SIG-M5 treated with dmso at 0.1 percent for 504 hours (cell line): ENCODE data around the gene RPLP1.
"Not testable (repeated sequence)": the region's sequence is repeated elsewhere in the genome, so short reads cannot be mapped to it uniquely, and the experiment has no call there.

Experiments
- DNase-seq: peaks from one replicate; lab custom pipeline; 2025; ENCODE audit not compliant: unreplicated experiment; lab: John Stamatoyannopoulos, UW

The RPLP1 gene

DNA sequence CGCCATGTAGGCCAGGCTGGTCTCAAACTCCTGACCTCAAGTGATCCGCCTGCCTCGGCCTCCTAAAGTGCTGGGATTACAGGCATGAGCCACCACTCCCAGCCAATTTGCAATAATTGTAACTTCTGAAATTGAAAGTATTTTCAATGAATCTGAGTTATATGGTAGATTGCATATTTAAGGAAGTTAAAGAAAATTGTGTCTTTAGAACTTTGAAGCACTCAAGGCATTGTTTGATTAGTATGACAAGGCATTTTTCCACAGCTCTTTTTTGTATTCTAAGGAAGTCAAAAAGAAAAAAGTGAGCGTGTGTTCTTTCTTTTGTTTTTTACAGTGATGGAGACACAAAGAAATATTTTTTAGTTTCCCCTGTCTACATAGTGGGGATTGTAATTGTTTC is 15.7 kb upstream of the RPLP1 start:
- DNase-seq, result no peak

DNA sequence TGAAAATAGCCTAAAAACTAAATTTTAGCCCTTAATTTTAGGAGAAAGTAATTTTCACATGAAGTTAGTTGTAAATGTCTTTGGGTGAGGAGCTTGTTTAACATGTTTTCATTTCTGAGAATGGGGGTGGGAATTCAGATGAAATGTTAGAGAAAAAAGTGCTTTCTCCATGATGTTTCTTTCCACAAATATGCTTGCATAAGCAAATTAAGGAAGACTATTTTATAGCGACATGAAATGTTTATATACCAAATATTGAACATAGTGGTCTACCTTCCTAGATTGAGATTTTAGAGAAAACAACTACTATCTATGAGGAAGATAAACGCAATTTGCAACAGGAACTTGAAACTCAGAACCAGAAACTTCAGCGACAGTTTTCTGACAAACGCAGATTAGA is 13.0 kb upstream of the RPLP1 start:
- no peak for DNase-seq

DNA sequence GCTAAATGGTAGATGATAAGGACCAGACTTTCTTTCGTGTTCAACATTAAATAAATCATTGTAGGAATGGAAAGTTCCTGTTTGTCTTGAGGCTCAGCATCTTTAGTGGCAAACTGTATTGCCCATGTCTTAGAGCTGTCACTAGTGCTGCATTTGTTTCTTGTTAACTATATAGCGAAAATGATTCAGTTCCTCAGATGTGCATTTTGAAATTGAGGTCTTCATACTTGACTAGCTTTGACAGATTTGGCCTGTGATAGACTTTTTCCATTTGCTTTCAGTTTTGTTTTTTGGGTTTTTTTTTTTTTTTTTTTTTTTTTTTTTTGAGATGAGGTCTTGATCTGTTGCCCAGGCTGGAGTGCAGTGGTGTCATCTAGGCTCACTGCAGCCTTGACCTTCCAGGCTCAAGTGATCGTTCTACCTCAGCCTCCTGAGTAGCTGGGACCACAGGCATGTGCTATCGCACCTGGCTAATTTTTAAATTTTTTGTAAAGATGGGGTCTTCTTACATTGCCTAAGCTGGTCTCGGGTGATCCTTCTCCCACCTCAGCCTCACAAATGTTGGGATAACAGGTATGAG is 9.5 kb upstream of the RPLP1 start:
- DNase-seq, result no peak

DNA sequence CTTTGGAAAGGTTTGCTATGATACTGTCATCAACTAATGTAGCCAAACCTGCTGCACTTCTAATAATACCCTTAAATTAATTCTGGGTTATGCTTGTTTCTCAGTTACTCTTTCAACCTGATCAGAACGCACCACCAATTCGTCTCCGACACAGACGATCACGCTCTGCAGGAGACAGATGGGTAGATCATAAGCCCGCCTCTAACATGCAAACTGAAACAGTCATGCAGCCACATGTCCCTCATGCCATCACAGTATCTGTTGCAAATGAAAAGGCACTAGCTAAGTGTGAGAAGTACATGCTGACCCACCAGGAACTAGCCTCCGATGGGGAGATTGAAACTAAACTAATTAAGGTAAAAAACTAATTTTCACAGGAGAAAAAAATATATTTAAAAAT is 7.9 kb upstream of the RPLP1 start:
- DNase-seq, result no peak

DNA sequence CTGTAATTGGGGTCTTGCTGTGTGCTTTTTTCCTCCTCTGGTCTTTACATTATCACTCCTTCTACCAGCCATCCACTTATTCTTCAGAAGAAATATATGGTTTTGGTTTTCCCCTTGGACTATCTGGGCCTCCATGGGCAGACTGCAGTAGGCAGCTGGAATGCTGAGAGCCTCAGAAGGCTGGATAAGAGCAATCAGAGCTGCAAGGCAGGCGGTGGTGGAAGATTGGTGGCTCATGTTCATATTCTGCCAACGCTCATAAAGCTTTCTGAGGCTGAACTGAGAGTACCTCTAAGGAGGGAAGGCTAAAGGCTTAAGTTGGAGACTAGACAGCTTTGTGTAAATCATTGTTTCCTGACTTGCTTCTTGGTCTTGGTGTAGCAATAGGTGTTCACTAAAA is 5.7 kb upstream of the RPLP1 start:
- no peak for DNase-seq

DNA sequence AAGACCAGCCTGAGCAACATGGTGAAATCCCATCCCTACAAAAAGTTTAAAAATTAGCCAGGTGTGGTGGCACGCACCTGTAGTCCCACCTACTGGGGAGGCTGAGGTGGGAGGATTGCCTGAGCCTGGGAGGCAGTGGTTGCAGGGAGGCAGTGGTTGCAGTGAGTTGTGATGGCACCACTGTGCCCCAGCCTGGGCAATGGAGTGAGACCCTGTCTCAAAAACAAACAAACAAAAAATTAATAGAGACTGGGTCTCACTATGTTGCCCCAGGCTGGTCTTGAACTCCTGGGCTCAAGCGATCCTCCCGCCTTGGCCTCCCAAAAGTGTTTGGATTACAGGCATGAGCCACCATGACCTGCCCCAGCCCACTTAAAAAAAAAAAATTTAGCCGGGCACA is 2.4 kb upstream of the RPLP1 start:
- not testable (repeated sequence) for DNase-seq

DNA sequence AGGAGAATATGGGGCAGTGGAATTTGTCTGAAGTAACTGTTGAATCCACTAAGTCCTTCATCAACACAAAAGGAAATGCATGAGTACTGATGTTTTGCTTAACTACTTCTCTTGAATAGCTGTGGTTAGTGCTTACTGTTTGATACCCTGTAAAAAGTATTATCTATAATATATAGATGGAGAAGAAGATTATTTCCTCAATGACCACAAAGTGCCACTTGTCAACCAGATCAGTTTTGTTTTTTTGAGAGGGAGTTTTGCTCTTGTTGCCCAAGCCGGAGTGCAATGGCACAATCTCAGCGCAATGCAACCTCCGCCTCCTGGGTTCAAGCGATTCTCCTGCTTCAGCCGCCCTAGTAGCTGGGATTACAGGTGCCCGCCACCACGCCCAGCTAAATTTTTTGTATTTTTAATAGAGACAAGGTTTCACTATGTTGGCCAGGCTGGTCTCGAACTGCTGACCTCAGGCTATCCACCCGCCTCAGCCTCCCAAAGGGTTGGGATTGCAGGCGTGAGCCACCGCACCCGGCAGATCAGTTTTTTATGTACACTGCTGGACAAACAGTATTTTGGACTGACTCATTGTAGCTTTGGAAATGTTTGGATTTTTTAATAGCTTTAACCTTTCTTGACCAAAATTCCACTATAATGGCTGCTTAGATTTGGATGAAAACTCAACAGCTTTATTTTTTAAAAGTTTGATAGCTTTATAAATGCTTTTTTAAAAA is 1.5 kb upstream of the RPLP1 start:
- no peak for DNase-seq

DNA sequence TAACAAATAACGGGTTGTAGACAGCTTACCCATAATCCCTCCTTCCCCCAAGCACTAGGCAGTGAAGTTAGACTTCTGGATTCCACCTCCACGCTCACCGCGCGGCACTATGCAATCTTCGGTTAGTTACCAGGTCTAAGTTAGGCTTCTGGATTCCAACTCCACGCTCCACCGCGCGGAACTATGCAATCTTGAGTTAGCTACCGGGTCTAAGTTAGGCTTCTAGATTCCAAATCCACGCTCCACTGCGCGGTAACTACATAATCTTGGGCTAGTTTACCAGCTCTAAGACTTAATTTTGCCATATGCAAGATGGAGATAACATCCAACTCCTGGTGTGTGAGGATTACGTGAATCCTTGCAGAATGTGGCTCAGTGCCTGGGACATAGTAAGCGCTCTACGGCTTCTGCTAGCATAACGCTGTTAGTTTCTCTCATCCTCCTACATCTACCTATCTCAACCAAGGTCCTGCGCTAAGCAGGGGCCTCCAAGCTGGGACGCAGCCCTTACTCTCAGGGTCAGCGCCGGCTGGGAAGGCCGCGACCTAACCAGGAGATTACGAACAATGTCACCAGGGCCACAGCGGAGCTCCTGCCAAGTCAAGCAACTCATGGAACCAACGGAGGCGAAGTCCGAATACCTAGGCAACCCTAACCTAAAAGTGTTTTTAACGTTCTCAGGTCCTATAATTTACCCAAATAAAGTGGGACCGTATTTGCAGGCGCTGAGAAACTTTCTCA is 497 bp upstream of the RPLP1 start:
- peak; percentile 58 for DNase-seq

DNA sequence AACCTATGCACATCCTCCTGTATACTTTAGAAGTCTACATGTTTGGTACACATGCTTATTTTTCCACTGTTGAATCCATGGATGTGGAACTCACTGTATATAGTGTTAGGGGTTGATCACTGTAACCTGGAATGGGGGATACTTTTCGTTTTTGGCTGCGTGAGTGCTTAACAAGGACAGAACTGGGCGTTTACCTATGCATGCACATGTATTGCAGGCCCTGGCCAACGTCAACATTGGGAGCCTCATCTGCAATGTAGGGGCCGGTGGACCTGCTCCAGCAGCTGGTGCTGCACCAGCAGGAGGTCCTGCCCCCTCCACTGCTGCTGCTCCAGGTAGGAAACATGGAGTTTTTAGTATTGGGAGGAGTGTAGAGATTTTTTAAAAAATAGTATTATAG is 2.3 kb downstream of the RPLP1 start:
- no peak for DNase-seq

DNA sequence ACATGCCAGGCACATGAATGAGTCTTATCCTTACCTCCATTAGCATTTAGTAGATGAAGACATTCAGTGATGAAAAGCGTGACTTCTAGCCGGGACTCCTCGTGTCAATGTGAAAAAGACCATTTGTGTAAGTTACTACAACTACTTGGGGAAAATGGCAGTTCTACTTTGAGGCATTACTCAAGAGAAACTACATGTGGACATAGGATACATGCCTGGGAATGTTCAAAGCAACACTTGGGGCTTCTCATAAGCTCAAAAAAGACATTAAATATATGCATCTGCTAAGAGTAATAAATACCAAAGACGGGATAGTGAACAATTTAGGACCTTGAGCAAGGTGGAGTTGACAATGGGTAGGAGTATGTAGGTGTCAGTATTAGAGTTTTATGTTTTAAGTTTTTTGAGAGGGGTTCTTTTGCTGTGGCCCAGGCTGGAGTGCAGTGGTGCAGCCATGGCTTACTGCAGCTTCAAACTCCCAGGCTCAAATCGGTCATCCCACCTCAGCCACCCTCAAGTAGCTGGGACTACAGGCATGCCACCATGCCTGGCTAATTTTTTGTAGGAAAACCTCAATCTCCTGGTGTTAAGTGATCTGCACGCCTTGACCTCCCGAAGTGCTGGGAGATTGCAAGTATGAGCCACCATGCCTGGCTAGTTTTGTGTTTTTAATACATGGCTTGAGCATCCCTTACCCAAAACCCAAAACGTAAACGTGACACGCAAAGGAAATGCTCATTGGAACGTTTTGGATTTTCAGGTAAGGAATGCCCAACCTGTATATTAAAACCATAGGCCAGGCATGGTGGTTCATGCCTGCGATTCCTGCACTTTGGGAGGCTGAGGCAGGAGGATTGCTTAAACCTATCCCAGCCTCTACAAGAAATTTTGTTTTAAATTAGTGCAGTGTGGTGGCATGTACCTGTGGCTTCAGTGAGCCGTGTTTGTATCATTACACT is 3.9 kb downstream of the RPLP1 start:
- DNase-seq, result no peak

DNA sequence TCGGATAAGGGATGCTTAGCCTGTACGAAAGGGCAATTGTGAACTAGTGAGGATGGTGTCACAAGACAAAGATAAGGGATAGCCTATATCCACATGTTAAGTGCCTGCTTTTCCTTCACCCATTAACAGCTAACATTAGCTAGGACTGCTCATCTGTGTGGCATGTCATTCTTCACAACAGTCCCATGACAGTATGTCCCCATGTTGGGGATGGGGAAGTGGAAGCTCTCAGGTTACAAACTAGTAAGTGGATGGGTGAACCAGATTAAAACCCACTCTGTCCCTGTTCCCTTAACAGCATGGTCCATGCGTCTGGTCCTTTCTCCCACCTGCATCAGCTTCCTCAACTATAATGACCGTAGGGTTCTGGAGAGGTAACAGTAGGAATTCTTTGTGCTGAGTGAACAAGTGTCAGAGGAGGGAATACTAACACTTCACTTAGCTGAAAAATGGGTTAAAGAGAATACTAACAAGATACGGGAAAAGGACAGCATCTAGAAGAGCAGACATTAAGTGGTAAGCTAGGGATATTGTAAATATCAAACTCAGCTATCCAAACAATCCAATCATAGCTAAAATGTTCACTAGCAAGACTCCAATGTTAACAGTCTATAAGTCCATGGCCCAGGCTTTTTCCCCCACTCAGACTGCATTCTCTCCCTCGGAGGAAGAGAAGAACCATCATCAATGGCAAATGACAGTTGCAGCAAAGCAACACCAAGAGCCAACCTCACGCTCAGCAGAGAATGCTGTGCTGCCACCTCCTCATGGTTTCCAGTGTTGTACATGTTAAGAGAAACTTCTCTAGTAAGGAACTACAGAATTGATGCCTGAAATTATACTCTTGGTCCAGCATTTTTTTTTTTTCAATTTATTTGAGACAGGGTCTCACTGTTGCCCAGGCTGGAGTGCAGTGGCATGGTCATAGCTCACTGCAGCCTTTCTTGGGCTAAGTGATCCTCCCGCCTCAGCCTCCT is 5.0 kb downstream of the RPLP1 start:
- peak; percentile 48 for DNase-seq

DNA sequence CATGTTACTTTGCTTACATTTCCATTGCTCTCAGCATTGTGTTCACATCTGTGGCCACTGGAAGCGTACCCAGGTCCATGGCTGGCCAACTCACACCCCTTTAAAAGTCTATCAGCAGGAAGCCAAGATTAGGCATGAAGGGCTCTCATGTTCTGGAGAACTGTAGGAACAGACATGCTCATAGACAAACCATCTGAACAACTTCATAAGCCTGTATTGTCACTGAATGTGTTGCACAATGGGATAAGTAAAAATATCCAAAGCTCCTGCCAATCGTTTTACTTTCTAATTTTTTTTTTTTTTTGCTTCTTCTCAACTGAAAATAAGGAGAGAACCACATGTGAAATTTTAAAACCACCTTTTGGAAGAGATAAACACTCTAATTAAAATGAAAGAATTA is 6.4 kb downstream of the RPLP1 start:
- DNase-seq, result peak; percentile 9

DNA sequence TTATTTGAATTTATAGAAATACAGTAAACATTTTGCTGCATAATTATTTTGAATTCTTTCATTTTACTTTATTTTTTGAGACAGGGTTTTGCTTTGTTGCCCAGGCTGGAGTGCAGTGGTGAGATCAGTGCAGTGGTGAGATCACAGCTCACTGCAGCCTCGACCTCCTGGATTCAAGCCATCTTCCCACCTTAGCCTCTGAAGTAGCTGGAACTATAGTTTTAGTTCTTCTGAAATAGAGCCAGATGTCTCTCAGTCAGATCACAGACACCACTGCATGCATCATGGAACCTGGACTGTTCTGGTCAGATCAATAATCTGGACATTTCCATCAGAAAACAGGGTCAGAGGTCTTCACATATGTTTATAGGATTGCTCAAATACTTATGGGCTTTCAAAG is 7.9 kb downstream of the RPLP1 start:
- no peak for DNase-seq

DNA sequence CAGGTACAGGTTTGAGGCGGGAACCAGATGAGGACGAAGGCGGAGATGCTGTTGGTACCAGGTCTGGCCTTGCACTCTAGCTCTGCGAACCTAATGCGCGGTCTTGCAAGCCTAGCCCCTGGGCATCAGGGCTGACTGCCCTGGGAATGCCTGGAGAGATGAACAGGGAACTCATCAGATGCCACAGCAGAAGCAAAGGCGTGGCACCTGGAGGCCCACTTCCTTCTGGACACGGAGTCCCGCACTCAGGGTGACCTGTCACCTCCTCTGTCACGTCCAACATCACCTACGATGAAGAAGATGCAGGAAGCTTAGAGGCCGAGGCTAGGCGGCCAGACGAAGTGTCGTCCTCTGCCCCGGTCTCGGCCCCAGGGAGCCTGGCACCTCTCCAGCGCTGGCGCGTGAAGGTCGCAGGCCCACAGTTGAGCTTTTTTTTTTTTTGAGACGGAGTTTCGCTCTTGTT is 9.4 kb downstream of the RPLP1 start:
- DNase-seq, result no peak

DNA sequence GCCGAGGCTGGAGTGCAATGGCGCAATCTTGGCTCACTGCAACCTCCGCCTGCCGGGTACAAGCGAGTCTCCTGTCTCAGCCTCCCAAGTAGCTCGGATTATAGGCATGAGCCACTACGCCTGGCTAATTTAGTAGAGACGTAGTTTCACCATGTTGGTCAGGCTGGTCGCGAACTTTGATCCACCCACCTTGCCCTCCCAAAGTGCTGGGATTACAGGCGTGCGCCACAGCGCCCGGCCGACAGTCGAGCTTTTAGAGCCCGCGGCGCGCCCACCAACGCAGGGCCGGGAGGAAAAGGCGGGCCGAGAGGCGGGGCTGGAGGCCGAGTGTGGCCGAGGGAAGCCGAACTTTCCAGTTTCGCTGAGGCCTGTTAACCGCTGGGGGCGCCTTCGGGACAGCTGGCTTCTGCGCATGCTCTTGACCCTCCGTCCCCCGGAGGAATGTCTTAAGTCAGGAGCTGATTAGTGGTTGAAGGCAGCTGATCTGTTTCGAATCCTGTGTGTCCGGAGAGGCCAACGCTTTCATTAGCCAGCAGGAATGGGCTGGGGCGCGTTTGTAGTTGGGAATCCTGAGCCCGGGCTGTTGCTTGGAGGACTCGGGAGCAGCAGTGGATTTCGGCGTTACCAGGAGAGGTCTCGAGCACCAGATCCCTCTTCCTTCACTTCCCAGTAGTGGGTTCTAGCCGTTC is 10.0 kb downstream of the RPLP1 start:
- DNase-seq, result peak; percentile 95

DNA sequence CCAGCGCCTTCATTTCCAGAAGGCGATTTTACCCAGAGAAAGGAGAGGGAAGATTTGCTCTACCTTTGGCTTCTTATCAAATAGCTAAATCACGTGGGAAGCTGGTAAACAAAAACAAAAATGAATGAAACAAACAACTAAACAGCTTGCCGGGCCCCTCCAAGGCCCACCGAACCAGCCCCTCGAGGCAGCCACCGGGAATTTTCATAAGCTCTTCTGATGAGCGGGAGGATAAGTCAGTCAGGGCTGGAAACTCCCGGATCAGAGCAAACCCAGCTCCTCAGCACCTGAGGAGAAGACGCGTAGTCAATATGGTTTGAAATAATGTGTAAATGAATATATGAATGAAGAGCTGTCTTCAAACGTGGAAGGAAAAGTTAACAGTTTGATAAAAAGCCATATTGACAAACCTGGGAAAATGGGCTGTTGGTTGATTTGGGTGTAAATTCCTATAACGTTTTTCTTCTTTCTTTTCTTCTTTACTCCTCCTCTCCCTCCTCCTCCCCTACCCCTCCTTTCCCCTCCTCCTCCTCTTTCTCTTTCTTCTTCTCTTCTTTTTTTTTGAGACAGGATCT is 10.7 kb downstream of the RPLP1 start:
- no peak for DNase-seq

DNA sequence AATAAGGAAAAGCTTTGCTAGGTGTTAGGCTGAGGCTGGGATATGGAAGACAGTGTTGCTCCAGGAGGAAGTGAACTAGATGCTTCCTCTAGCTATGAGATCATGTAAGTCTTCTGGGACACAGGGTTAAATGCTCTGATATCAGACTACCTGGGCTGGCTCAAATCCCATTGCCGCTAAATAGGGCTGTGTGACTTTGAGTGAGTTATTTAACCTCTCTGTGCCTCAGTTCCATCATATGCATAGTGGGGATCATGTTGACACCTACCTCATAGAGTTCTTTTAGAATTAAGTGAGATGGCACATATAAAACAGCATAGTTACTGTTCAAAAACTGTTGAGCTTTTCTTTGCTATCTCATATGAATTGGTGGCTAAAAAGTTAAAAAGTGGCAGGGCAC is 12.6 kb downstream of the RPLP1 start:
- DNase-seq, result no peak

DNA sequence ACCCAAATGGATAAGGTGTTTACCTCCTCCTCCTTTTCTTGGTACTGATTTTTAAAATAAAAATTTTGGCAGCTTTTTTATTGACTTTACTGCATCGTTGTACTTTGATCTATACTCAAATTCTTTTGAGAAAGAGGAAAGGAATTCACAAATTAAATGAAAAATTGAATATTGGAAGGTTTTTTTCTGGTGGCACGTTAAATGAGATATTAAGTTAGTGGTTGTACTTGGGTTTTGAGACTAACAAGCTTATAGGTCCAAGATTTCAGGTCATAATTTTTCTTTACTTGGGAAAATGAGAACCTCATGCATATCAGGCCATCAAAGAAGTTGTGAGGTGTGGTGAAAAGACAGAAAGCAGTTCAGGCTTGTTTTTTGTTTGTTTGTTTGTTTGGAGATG is 14.1 kb downstream of the RPLP1 start:
- no peak for DNase-seq

DNA sequence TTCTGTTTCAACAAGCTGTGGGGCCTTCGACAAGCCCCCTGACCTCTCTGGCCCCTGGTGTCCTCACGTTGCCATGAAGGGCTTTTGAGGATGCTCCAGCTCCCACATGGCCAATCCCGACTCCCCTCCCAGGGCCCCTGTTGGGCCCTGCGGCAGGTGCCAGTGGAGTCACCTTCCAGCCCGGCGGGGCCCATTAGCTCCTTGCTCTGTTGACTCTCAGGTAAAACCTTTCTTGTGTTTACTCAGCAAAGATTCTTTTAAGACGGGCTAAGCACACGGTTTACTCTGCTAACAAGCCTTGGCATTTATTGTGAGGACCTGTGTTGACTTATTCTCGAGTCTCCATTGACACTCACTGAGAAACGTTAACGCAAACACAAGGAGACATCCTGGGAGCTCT is 15.0 kb downstream of the RPLP1 start:
- peak; percentile 45 for DNase-seq
